Transverse colon (tissue), 3 donors: Measurements from ENCODE around the gene SAPCD1.

Experiments used
- CTCF ChIP-seq, 5 experiments: fragments of 200-600 bp in 3 of 5; fragments of 450-650 bp in 2 of 5; sonication (generic) in 3 of 5; IDR thresholded peaks; 1 replicate in 2 of 5; 2 replicates in 3 of 5; pipeline ENCODE4 v1.5.1; 2016 to 2017; ENCODE audit warnings: antibody characterized with exemption in 5 of 5, inconsistent platforms in 3 of 5, mild to moderate bottlenecking in 2 of 5, moderate library complexity in 1 of 5
- POLR2A ChIP-seq: fragments of 450-650 bp; IDR thresholded peaks from one replicate; pipeline ENCODE4 v1.6.1; 2016; ENCODE audit warnings: antibody characterized with exemption, mild to moderate bottlenecking, moderate library complexity

GRCh38 chr6:31736021-31736767 is 26.3 kb upstream of the SAPCD1 start, which contains the start of gene CLIC1:
- TF ChIP-seq POLR2A (peak; percentile 98), CTCF (IDR thresholded peaks at IDR 0.05) (no peak)
